OCI-LY1 (cell line): ENCODE measurements around the gene ITM2B.

ENCODE experiments used
- H2AFZ ChIP-seq: fragments of 200-600 bp; sonication (generic), shearing (Covaris generic); 2 replicates; pipeline ENCODE4 v1.6.0; 2014; ENCODE audit warnings: antibody characterized with exemption, mild to moderate bottlenecking, low read length
- H3F3A ChIP-seq: fragments of 200-600 bp; sonication (generic), shearing (Covaris generic); 2 replicates; pipeline ENCODE4 v1.6.0; 2014; ENCODE audit warnings: mild to moderate bottlenecking, antibody characterized with exemption, low read length, moderate library complexity; ENCODE audit not compliant: insufficient read depth
- H3K27ac ChIP-seq: fragments of 200-600 bp; sonication (generic); 2 replicates; pipeline ENCODE4 v1.5.1; 2014; ENCODE audit warnings: low read length, mixed run types, mild to moderate bottlenecking, low read depth; ENCODE audit not compliant: poor library complexity, severe bottlenecking
- H3K27me3 ChIP-seq: fragments of 200-600 bp; sonication (generic); 2 replicates; pipeline ENCODE4 v1.6.0; 2014; ENCODE audit warnings: antibody characterized with exemption, mild to moderate bottlenecking, low read length, moderate library complexity; ENCODE audit not compliant: insufficient read depth
- H3K36me3 ChIP-seq: fragments of 200-600 bp; sonication (generic); 2 replicates; pipeline ENCODE4 v1.6.1; 2014; ENCODE audit warnings: mild to moderate bottlenecking, antibody characterized with exemption, low read length, moderate library complexity, mixed read lengths; ENCODE audit not compliant: insufficient read depth
- H3K4me1 ChIP-seq: fragments of 200-600 bp; sonication (generic); 2 replicates; pipeline ENCODE4 v1.5.1; 2014; ENCODE audit warnings: mild to moderate bottlenecking, low read length, moderate library complexity; ENCODE audit not compliant: insufficient read depth, severe bottlenecking
- H3K4me2 ChIP-seq: fragments of 200-600 bp; sonication (generic), shearing (Covaris generic); 2 replicates; pipeline ENCODE4 v1.6.1; 2014; ENCODE audit warnings: low read length
- H3K4me3 ChIP-seq: fragments of 200-600 bp; sonication (generic); 2 replicates; pipeline ENCODE4 v1.5.1; 2014; ENCODE audit warnings: low read length, low read depth, mild to moderate bottlenecking, mixed read lengths; ENCODE audit not compliant: poor library complexity, severe bottlenecking
- H3K79me2 ChIP-seq: fragments of 200-600 bp; shearing (Covaris generic); 2 replicates; pipeline ENCODE4 v1.6.1; 2016; ENCODE audit warnings: mixed run types, low read length, mixed read lengths; ENCODE audit not compliant: insufficient read depth
- H3K9ac ChIP-seq: fragments of 200-600 bp; sonication (generic), shearing (Covaris generic); 2 replicates; pipeline ENCODE4 v1.6.1; 2014; ENCODE audit warnings: mild to moderate bottlenecking, low read length, mixed read lengths
- H3K9me2 ChIP-seq: fragments of 200-600 bp; sonication (generic), shearing (Covaris generic); 2 replicates; pipeline ENCODE4 v1.6.1; 2014; ENCODE audit warnings: low read depth, mild to moderate bottlenecking, low read length, mixed read lengths
- H3K9me3 ChIP-seq: fragments of 200-600 bp; shearing (Covaris generic); 2 replicates; pipeline ENCODE4 v1.6.1; 2014; ENCODE audit warnings: low read length, mixed read lengths
- H4K20me1 ChIP-seq: fragments of 200-600 bp; sonication (generic), shearing (Covaris generic); 2 replicates; pipeline ENCODE4 v1.6.0; 2016; ENCODE audit warnings: mild to moderate bottlenecking, low read length; ENCODE audit not compliant: insufficient read depth
- EZH2 ChIP-seq: fragments of 200-600 bp; sonication (generic), shearing (Covaris generic); IDR thresholded peaks from 2 replicates; pipeline ENCODE4 v1.8.0; 2017; ENCODE audit warnings: borderline replicate concordance, mixed run types, mild to moderate bottlenecking, antibody characterized with exemption, low read length, moderate library complexity, mixed read lengths
- TF ChIP-seq, protein P1 (sequence below): fragments of 200-600 bp; sonication (generic), shearing (Covaris generic); IDR thresholded peaks from 2 replicates; pipeline ENCODE4 v1.5.1; 2017; ENCODE audit warnings: mild to moderate bottlenecking, antibody characterized with exemption, low read length, moderate library complexity, mixed read lengths

Gene ITM2B

DNA sequence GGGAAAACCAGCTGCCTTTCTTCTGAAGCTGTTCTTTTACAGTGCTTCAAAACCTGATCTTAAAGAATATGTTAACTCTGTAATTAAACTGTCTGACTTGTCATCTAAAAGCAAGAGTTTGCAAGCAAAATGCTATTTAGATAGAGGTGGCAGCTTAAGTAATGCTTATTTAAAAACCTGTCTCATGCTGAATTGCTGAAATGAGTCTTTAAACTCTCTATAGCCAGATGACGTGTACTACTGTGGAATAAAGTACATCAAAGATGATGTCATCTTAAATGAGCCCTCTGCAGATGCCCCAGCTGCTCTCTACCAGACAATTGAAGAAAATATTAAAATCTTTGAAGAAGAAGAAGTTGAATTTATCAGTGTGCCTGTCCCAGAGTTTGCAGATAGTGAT, 22.9 kb downstream of the ITM2B start:
- Histone ChIP-seq H3K4me1 (no peaks in the 10 kb centered on the region), H3K4me2 (no peak overlapping the region), H4K20me1 (no peaks in the 10 kb centered on the region), H3K27me3 (no peaks in the 10 kb centered on the region), H3K27ac (no peak overlapping the region), H3K9me2 (no peaks in the 10 kb centered on the region), H3K36me3 (peaks cover 63% of the 10 kb centered on the region), H3K9ac (no peak overlapping the region), H3K79me2 (peaks cover 6% of the 10 kb centered on the region; the same call in 1 of the 2 replicates), H2AFZ (no peak overlapping the region), H3K9me3 (no peaks in the 10 kb centered on the region), H3K4me3 (no peak overlapping the region), H3F3A (no peaks in the 10 kb centered on the region)
- TF ChIP-seq, protein P1, sequence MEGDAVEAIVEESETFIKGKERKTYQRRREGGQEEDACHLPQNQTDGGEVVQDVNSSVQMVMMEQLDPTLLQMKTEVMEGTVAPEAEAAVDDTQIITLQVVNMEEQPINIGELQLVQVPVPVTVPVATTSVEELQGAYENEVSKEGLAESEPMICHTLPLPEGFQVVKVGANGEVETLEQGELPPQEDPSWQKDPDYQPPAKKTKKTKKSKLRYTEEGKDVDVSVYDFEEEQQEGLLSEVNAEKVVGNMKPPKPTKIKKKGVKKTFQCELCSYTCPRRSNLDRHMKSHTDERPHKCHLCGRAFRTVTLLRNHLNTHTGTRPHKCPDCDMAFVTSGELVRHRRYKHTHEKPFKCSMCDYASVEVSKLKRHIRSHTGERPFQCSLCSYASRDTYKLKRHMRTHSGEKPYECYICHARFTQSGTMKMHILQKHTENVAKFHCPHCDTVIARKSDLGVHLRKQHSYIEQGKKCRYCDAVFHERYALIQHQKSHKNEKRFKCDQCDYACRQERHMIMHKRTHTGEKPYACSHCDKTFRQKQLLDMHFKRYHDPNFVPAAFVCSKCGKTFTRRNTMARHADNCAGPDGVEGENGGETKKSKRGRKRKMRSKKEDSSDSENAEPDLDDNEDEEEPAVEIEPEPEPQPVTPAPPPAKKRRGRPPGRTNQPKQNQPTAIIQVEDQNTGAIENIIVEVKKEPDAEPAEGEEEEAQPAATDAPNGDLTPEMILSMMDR = no peak

DNA sequence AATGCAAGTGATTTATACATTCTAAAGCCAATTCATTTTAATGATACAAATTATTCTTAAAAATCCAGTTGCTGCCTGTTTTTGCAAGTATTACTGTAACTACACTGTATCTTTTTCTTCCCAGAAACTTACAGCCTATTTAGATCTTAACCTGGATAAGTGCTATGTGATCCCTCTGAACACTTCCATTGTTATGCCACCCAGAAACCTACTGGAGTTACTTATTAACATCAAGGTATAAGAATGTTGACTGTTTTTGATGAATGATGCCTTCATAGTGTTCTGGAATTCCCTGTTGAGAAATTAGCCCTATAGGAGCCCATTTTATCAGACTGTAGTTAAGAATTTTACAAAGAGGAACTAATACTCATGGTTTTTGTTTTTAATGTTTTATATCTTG, 25.0 kb downstream of the ITM2B start:
- H2AFZ ChIP-seq = no peak overlapping the region
- peaks cover 77% of the 10 kb centered on the region for H3K36me3 ChIP-seq
- peaks cover under 1% of the 10 kb centered on the region for H3K4me1 ChIP-seq
- TF ChIP-seq, protein P1 = no peak
- H4K20me1 ChIP-seq = no peaks in the 10 kb centered on the region
- H3K9ac ChIP-seq = no peak overlapping the region
- no peak overlapping the region for H3K4me3 ChIP-seq
- H3K27me3 ChIP-seq = no peaks in the 10 kb centered on the region
- H3K79me2 ChIP-seq = no peaks in the 10 kb centered on the region
- H3K4me2 ChIP-seq = no peak overlapping the region
- no peaks in the 10 kb centered on the region for H3F3A ChIP-seq
- no peaks in the 10 kb centered on the region for H3K9me2 ChIP-seq
- H3K27ac ChIP-seq = no peak overlapping the region
- no peaks in the 10 kb centered on the region for H3K9me3 ChIP-seq

- Histone ChIP-seq H3K4me2 (no peak overlapping the region), H3K27ac (no peak overlapping the region), H4K20me1 (no peaks in the 10 kb centered on the region), H3K79me2 (no peaks in the 10 kb centered on the region), H2AFZ (no peak overlapping the region), H3F3A (no peaks in the 10 kb centered on the region), H3K4me3 (no peak overlapping the region), H3K36me3 (peaks cover 81% of the 10 kb centered on the region), H3K9me2 (no peaks in the 10 kb centered on the region), H3K9me3 (no peaks in the 10 kb centered on the region), H3K9ac (no peak overlapping the region), H3K4me1 (peaks cover 5% of the 10 kb centered on the region), H3K27me3 (no peaks in the 10 kb centered on the region)
- no peak for TF ChIP-seq EZH2
- TF ChIP-seq, protein P1 = no peak
These were observed 25.4 kb downstream of the ITM2B start for GRCh38 chr13:48258430-48258829.
